GM23338 (cell line): ENCODE measurements around the gene SERTAD1. TPM values are rescaled to one million over a fixed set of nuclear protein-coding genes. Genes with fewer than 3 reads are reported as not detected.

ENCODE experiments used
- ATAC-seq: fragments of 200-7000 bp; cut with Tn5 transposase; 3 replicates; pipeline ENCODE4 v1.9.1; 2020
- DNase-seq: peaks from one replicate; pipeline ENCODE4 v3.0.0-alpha.2; 2015; ENCODE audit warnings: low spot score
- H2AFZ ChIP-seq: fragments of 200-600 bp; sonication (generic); 2 replicates; pipeline ENCODE4 v1.8.0; 2016; ENCODE audit warnings: antibody characterized with exemption, mild to moderate bottlenecking, moderate library complexity
- H3F3A ChIP-seq: fragments of 200-600 bp; sonication (generic); replicated peaks from 2 replicates; pipeline ENCODE4 v1.8.0; 2017; ENCODE audit warnings: antibody characterized with exemption, mixed run types, low read depth
- H3K27ac ChIP-seq: fragments of 200-600 bp; sonication (generic); 2 replicates; pipeline ENCODE4 v1.6.1; 2016; ENCODE audit warnings: low read depth
- H3K27me3 ChIP-seq: fragments of 200-600 bp; sonication (generic); 2 replicates; pipeline ENCODE4 v1.8.0; 2016; ENCODE audit warnings: mild to moderate bottlenecking, mixed run types, moderate library complexity; ENCODE audit not compliant: insufficient read depth
- H3K36me3 ChIP-seq: fragments of 200-600 bp; sonication (generic); 2 replicates; pipeline ENCODE4 v1.8.0; 2016; ENCODE audit warnings: mild to moderate bottlenecking; ENCODE audit not compliant: insufficient read depth
- H3K4me1 ChIP-seq: fragments of 200-600 bp; sonication (generic); 2 replicates; pipeline ENCODE4 v1.8.0; 2016; ENCODE audit warnings: mild to moderate bottlenecking, moderate library complexity; ENCODE audit not compliant: insufficient read depth
- H3K4me2 ChIP-seq: fragments of 200-600 bp; sonication (generic); 2 replicates; pipeline ENCODE4 v1.7.1; 2017; ENCODE audit warnings: mixed run types
- H3K4me3 ChIP-seq: fragments of 200-600 bp; sonication (generic); 2 replicates; pipeline ENCODE4 v1.6.1; 2016; ENCODE audit warnings: mixed run types
- H3K79me2 ChIP-seq: fragments of 200-600 bp; sonication (generic); replicated peaks from 2 replicates; pipeline ENCODE4 v1.8.0; 2017; ENCODE audit warnings: mild to moderate bottlenecking; ENCODE audit not compliant: insufficient read depth
- H3K9me2 ChIP-seq: fragments of 200-600 bp; sonication (generic); 2 replicates; pipeline ENCODE4 v1.8.0; 2017; ENCODE audit not compliant: insufficient read depth
- H4K20me1 ChIP-seq: fragments of 200-600 bp; sonication (generic); replicated peaks from 2 replicates; pipeline ENCODE4 v1.8.0; 2017; ENCODE audit warnings: mild to moderate bottlenecking; ENCODE audit not compliant: insufficient read depth
- H3K27ac Mint-ChIP-seq: 2 replicates; pipeline ENCODE4 v1.8.0; 2020; ENCODE audit warnings: inconsistent platforms, mild to moderate bottlenecking, moderate library complexity, mixed read lengths
- H3K27me3 Mint-ChIP-seq: 3 replicates; pipeline ENCODE4 v1.8.0; 2022; ENCODE audit warnings: low read depth, mild to moderate bottlenecking, moderate library complexity, mixed read lengths, inconsistent platforms; ENCODE audit not compliant: insufficient read depth, poor library complexity
- H3K36me3 Mint-ChIP-seq: 3 replicates; pipeline ENCODE4 v1.8.0; 2021; ENCODE audit warnings: low read depth, mild to moderate bottlenecking, inconsistent platforms, moderate library complexity, mixed read lengths
- H3K4me1 Mint-ChIP-seq: 3 replicates; pipeline ENCODE4 v1.8.0; 2020; ENCODE audit warnings: mild to moderate bottlenecking, inconsistent platforms, mixed read lengths
- H3K4me3 Mint-ChIP-seq: 3 replicates; pipeline ENCODE4 v1.8.0; 2021; ENCODE audit warnings: moderate library complexity, mild to moderate bottlenecking, inconsistent platforms, mixed read lengths
- H3K9me3 Mint-ChIP-seq: 3 replicates; pipeline ENCODE4 v1.8.0; 2020; ENCODE audit warnings: moderate library complexity, mild to moderate bottlenecking, inconsistent platforms, mixed read lengths
- CREB1 ChIP-seq: fragments of 250-450 bp; sonication (Bioruptor Pico); IDR thresholded peaks from 2 replicates; pipeline ENCODE4 v1.5.0; 2020; ENCODE audit warnings: low read depth, mild to moderate bottlenecking, moderate library complexity
- EZH2 ChIP-seq: fragments of 200-600 bp; sonication (generic); IDR thresholded peaks from one replicate; pipeline ENCODE4 v1.8.0; 2017; ENCODE audit warnings: antibody characterized with exemption, mild to moderate bottlenecking, low read depth; ENCODE audit not compliant: unreplicated experiment
- EZH2phosphoT487 ChIP-seq: fragments of 200-600 bp; sonication (generic); IDR thresholded peaks from one replicate; pipeline ENCODE4 v1.8.1; 2018; ENCODE audit warnings: antibody characterized with exemption; ENCODE audit not compliant: unreplicated experiment
- JUNB ChIP-seq: IDR thresholded peaks from one replicate; pipeline ENCODE4 v1.6.1; 2016; ENCODE audit warnings: antibody characterized with exemption; ENCODE audit not compliant: unreplicated experiment
- NANOG ChIP-seq: IDR thresholded peaks from 2 replicates; pipeline ENCODE4 v1.6.1; 2016; ENCODE audit warnings: antibody characterized with exemption, borderline replicate concordance
- POLR2AphosphoS5 ChIP-seq: IDR thresholded peaks from 2 replicates; pipeline ENCODE4 v1.6.1; 2016; ENCODE audit warnings: antibody characterized with exemption, low read depth
- REST ChIP-seq: IDR thresholded peaks from one replicate; pipeline ENCODE4 v1.6.1; 2018; ENCODE audit warnings: antibody characterized with exemption; ENCODE audit not compliant: unreplicated experiment
- STAT1 ChIP-seq: IDR thresholded peaks from one replicate; pipeline ENCODE4 v1.6.1; 2016; ENCODE audit warnings: antibody characterized with exemption; ENCODE audit not compliant: unreplicated experiment
- ZNF114 ChIP-seq: fragments of 250-450 bp; sonication (Bioruptor Pico); IDR thresholded peaks from 2 replicates; pipeline ENCODE4 v1.5.0; 2020; ENCODE audit warnings: mild to moderate bottlenecking, moderate library complexity
- ZNF331 ChIP-seq: fragments of 250-450 bp; sonication (Bioruptor Pico); IDR thresholded peaks from 2 replicates; pipeline ENCODE4 v1.5.0; 2020; ENCODE audit warnings: low read depth, mild to moderate bottlenecking, moderate library complexity
- long read RNA-seq: library from polyadenylated mRNA; unstranded; transcript quantifications from one replicate; pipeline ENCODE4 v2.0.0, GENCODE V29; 2020; ENCODE audit not compliant: unreplicated experiment
- polyA plus RNA-seq: library from polyadenylated mRNA; unstranded; fragments of >200 nt; fragmentation: Nextera tagmentation; extraction: Ambion mirVana; gene quantifications from 2 replicates; pipeline ENCODE4 v1.2.1, GENCODE V29; 2016
- total RNA-seq: library from RNA; depleted of rRNA; stranded (reverse); fragments of >200 nt; shearing (Covaris generic); gene quantifications from 2 replicates; pipeline ENCODE4 v1.2.3, GENCODE V29; 2014; rRNA removed
- TF ChIP-seq, protein P1 (sequence below), 2 experiments: fragments of 200-600 bp in 1 of 2; sonication (generic) in 1 of 2; conservative IDR thresholded peaks; 2 replicates each; pipeline versions ENCODE4 v1.5.1 to v1.6.1; 2016 to 2017; ENCODE audit warnings: antibody characterized with exemption in 2 of 2, low read depth in 2 of 2, mild to moderate bottlenecking in 2 of 2, moderate library complexity in 1 of 2
- TF ChIP-seq, protein P2 (sequence below): IDR thresholded peaks from 2 replicates; pipeline ENCODE4 v1.6.1; 2016; ENCODE audit warnings: antibody characterized with exemption
- TF ChIP-seq, protein P3 (sequence below): fragments of 250-450 bp; sonication (Bioruptor Pico); IDR thresholded peaks from 2 replicates; pipeline ENCODE4 v1.5.0; 2020; ENCODE audit warnings: mild to moderate bottlenecking, moderate library complexity

SERTAD1 gene
- 5.1 and 9.1 TPM in 2 replicates for total RNA-seq
- 4.6 and 5.0 TPM in 2 replicates for polyA plus RNA-seq
- long read RNA-seq, transcript SERTAD1-201 (2 exons, 2,114 nt) = major isoform, 13 of 14 reads
- long read RNA-seq, partial matches to known transcripts = 0 of 14 reads
- long read RNA-seq, other reads (novel, unspliced or antisense) = 1 of 14 reads

DNA sequence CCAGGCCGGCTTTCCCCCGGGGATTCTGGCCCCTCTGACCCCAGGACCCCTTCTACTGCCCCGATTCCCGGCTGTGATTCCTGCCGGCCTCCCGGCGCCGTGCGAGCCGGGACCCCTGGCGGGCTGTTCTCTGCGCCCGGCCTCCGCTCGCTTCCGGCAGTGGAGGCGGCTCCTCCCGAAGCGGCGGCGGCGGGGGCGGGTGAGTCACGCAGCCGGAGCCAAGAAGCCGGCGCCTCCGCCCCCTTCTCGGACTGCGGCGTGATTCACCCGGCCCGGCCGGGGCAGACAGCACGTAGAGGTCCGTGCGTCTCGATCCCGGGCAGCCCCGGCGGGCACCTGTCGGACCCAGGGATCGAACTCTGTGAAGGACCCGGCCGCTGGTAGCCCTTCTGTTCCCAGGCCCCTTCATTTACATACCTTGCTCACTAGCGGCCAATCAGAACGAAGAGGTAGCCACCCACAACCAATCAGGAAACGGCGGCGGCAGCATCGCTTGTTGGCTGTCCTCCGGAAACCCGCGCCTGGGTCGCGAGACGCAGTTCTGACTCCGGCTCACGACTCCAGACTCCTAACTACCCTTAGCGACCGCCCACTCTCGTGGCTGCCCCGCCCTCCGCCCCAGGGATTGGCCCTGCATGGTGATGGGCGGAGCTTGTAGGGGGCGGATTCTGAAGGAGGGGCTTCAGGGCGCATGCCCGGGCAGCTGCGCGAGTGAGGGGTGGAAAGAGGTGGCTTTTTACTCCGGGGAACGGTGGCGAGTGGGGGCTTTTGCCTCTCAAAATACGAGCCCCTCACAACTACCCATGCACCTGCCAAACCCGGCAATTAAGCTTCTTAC is at the start of gene SERTAD1:
TSS of gene SERTAD1 (minus strand) at position 543 of the 838 bp plus-strand sequence. CDS start 2,446 bp downstream, outside the sequence.
- DNase-seq (peak; percentile 100), ATAC-seq (peak; percentile 80)
- Histone ChIP-seq H3K27me3 (no peaks in the 10 kb centered on the region), H3F3A (0 out of 2 replicates have a peak, but pooled peaks cover 2% of the 10 kb centered on the region), H3K4me2 (peak within 1 kb of the TSS; percentile 96), H3K4me3 (peak within 1 kb of the TSS; percentile 80), H4K20me1 (no peaks in the 10 kb centered on the region), H3K27ac (peak within 1 kb of the TSS; percentile 94), H2AFZ (peak within 1 kb of the TSS; percentile 84), H3K36me3 (no peaks in the 10 kb centered on the region), H3K79me2 (no peaks in the 10 kb centered on the region; the same call in none of the 2 replicates), H3K4me1 (peaks cover 17% of the 10 kb centered on the region), H3K9me2 (no peaks in the 10 kb centered on the region)
- Mint-ChIP-seq H3K4me1 (peaks cover 15% of the 10 kb centered on the region), H3K27ac (peak within 1 kb of the TSS; percentile 97), H3K27me3 (peaks cover 10% of the 10 kb centered on the region), H3K4me3 (peak within 1 kb of the TSS; percentile 96), H3K9me3 (peaks cover 3% of the 10 kb centered on the region; the same call in 1 of the 3 replicates), H3K36me3 (peaks cover 9% of the 10 kb centered on the region)
- TF ChIP-seq, protein P1, sequence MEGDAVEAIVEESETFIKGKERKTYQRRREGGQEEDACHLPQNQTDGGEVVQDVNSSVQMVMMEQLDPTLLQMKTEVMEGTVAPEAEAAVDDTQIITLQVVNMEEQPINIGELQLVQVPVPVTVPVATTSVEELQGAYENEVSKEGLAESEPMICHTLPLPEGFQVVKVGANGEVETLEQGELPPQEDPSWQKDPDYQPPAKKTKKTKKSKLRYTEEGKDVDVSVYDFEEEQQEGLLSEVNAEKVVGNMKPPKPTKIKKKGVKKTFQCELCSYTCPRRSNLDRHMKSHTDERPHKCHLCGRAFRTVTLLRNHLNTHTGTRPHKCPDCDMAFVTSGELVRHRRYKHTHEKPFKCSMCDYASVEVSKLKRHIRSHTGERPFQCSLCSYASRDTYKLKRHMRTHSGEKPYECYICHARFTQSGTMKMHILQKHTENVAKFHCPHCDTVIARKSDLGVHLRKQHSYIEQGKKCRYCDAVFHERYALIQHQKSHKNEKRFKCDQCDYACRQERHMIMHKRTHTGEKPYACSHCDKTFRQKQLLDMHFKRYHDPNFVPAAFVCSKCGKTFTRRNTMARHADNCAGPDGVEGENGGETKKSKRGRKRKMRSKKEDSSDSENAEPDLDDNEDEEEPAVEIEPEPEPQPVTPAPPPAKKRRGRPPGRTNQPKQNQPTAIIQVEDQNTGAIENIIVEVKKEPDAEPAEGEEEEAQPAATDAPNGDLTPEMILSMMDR (conservative IDR thresholded peaks at IDR 0.05; ENCODE audit: low read depth in 2 of 2) = peak in 1 of 2 experiments; percentile 67; a peak in 3 of 4 replicates
- no peak for TF ChIP-seq JUNB
- TF ChIP-seq STAT1 = no peak
- no peak for TF ChIP-seq NANOG
- TF ChIP-seq, protein P2, sequence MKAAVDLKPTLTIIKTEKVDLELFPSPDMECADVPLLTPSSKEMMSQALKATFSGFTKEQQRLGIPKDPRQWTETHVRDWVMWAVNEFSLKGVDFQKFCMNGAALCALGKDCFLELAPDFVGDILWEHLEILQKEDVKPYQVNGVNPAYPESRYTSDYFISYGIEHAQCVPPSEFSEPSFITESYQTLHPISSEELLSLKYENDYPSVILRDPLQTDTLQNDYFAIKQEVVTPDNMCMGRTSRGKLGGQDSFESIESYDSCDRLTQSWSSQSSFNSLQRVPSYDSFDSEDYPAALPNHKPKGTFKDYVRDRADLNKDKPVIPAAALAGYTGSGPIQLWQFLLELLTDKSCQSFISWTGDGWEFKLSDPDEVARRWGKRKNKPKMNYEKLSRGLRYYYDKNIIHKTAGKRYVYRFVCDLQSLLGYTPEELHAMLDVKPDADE = no peak
- TF ChIP-seq EZH2phosphoT487 = no peak
- no peak for TF ChIP-seq REST
- no peak for TF ChIP-seq ZNF114 (CRISPR knock-in tag)
- TF ChIP-seq, protein P3, sequence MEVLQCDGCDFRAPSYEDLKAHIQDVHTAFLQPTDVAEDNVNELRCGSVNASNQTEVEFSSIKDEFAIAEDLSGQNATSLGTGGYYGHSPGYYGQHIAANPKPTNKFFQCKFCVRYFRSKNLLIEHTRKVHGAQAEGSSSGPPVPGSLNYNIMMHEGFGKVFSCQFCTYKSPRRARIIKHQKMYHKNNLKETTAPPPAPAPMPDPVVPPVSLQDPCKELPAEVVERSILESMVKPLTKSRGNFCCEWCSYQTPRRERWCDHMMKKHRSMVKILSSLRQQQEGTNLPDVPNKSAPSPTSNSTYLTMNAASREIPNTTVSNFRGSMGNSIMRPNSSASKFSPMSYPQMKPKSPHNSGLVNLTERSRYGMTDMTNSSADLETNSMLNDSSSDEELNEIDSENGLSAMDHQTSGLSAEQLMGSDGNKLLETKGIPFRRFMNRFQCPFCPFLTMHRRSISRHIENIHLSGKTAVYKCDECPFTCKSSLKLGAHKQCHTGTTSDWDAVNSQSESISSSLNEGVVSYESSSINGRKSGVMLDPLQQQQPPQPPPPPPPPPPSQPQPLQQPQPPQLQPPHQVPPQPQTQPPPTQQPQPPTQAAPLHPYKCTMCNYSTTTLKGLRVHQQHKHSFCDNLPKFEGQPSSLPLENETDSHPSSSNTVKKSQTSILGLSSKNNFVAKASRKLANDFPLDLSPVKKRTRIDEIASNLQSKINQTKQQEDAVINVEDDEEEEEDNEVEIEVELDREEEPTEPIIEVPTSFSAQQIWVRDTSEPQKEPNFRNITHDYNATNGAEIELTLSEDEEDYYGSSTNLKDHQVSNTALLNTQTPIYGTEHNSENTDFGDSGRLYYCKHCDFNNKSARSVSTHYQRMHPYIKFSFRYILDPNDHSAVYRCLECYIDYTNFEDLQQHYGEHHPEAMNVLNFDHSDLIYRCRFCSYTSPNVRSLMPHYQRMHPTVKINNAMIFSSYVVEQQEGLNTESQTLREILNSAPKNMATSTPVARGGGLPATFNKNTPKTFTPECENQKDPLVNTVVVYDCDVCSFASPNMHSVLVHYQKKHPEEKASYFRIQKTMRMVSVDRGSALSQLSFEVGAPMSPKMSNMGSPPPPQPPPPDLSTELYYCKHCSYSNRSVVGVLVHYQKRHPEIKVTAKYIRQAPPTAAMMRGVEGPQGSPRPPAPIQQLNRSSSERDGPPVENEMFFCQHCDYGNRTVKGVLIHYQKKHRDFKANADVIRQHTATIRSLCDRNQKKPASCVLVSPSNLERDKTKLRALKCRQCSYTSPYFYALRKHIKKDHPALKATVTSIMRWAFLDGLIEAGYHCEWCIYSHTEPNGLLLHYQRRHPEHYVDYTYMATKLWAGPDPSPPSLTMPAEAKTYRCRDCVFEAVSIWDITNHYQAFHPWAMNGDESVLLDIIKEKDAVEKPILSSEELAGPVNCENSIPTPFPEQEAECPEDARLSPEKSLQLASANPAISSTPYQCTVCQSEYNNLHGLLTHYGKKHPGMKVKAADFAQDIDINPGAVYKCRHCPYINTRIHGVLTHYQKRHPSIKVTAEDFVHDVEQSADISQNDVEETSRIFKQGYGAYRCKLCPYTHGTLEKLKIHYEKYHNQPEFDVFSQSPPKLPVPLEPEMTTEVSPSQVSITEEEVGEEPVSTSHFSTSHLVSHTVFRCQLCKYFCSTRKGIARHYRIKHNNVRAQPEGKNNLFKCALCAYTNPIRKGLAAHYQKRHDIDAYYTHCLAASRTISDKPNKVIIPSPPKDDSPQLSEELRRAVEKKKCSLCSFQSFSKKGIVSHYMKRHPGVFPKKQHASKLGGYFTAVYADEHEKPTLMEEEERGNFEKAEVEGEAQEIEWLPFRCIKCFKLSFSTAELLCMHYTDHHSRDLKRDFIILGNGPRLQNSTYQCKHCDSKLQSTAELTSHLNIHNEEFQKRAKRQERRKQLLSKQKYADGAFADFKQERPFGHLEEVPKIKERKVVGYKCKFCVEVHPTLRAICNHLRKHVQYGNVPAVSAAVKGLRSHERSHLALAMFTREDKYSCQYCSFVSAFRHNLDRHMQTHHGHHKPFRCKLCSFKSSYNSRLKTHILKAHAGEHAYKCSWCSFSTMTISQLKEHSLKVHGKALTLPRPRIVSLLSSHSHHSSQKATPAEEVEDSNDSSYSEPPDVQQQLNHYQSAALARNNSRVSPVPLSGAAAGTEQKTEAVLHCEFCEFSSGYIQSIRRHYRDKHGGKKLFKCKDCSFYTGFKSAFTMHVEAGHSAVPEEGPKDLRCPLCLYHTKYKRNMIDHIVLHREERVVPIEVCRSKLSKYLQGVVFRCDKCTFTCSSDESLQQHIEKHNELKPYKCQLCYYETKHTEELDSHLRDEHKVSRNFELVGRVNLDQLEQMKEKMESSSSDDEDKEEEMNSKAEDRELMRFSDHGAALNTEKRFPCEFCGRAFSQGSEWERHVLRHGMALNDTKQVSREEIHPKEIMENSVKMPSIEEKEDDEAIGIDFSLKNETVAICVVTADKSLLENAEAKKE (CRISPR knock-in tag) = no peak
- TF ChIP-seq ZNF331 (CRISPR knock-in tag) = no peak
- TF ChIP-seq CREB1 (CRISPR knock-in tag) = no peak
- peak; percentile 99 for TF ChIP-seq POLR2AphosphoS5
- TF ChIP-seq EZH2 = no peak
